DMS153 (cell line): ENCODE data around the gene MRPL10.

ENCODE experiments used
- DNase-seq: peaks from one replicate; lab custom pipeline; 2025; lab: John Stamatoyannopoulos, UW

The MRPL10 gene

DNA sequence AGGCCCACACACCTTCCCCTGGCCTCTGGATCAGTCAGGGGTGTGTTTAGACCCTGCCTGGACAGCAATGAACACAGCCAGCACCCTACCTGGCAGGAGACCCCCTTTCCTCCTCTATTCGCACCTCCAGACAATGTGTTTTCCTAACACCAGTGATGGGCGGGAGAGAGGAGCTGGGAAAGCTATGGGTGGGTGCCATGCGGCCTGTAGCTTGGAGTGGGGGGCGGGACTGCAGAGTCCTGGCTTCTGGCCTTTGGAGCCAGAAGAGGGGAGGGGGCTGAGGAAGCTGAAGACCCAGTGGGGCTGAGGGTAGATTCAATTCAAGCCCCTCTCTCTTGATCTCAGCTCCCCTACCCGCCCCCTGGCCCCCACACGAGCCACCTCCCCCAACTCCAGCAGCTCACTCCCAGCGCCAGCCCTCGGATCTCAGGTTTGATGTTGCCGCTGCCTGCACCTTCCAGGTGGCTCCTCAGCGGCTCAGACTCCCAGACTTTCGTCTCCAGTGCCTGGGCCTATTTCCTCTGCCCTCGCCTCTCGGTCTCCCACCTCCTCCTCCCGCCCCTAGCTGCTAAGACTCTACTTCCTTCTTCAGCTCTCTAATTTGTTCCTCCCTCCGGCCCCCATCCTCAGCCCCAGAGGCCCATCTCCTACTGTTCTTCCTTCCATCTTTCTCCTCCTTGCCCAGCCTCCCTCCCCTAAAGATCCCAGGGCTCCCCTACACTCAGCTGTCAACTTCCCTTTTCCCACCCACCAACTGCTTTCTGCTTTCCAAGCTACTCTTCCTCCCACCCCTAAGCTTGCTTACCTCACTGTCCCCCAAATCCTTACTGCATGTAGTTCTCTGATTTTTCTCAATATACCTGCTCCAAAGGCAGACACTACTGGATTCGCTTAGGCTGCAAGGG is 26.5 kb upstream of the MRPL10 start:
- no peak for DNase-seq

DNA sequence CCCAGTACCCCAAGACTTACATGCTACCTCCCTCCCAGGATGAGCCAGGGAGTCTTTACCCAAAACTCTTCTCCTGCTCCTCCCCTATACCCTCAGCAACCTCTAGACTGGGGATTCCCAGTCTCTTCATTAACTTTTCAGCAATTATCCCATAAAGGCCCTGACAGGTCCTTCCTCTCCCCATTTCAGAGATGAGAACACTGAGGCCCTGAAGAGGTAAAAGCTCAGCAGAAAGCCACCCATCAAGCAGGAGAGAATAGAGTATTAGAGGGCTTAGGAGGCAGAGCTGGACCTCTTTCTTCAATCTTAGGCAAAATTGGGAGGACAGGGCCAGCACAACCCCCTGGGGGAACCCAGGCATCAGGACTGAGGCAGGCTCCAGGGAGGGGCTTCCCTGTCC is 25.5 kb upstream of the MRPL10 start:
- no peak for DNase-seq

DNA sequence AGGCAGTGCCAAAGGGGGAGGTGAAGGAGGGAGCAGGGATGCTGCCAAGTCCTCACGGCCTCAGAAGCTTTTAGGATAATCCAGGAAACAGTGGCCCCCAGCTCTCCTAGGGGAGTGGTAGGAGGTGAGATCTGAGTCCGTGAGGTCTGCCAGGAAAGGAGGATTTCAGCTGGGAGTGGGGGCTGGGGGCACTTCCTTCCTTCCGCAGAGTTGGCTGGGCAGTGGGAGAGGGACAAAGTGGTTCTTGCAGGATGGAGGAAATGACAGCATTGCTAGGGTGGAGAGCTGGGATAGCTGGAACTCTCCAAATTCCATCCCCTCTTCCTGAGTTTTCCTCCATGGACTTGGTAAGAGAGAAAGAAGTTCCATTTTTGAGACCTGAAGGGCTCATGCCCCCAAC is 24.4 kb upstream of the MRPL10 start:
- no peak for DNase-seq

DNA sequence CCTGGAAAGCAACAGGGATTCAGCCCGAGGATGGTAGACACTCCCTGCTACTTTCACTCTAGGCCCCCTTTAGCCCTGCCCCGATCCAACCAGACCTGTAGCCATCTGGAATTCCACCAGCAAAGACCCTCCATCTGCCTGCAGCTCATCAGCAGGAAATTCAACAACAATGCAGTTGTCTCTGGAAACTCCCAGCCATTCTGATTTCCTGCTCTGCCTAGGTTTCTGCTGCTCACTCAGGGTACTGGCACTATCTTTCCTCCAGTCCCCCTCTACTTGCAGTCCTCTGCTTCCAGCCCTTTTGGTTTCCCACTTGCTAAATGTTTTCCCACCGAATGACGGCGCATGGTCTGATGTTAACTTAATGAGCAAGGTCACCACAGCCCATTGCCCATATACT is 22.3 kb upstream of the MRPL10 start:
- no peak for DNase-seq

DNA sequence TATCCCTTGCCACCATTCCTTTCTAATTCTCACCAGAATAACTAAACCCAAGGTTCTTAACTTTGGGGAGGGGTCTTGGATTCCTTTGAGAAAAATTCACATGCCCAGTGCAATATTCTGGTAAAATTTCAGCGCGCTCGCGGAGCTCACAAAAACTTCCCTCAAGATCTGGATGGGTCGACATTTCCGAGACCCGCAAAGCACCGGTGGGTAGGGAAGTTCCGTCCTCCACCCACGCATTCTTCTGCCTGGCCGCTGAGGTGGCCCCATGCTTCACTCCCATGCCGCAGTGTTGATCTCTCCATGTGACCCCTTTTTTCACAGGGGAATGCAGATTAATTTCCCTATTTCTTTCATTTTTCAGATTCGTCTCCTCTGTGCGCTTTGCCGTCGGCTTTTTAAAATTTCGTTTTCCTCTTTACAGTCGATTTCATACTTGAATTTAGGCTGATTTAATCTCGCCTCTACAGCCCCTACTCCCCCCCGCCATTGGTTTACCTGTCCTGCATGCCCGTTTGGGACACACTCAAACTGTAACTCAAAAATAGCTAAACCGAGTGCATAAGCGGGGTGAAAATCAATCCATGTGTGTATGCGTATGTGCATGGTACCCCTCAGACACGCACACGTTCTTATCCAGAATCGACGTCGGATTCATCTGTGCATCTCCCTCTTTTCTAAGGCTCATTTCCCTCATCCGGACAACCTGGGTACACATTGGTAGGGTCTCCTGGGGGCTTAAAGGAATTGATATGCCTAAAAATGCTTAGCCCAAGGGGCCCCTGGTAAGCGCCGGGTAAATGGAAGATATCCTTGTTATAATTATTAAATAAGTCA is 21.0 kb upstream of the MRPL10 start:
- DNase-seq: no peak

DNA sequence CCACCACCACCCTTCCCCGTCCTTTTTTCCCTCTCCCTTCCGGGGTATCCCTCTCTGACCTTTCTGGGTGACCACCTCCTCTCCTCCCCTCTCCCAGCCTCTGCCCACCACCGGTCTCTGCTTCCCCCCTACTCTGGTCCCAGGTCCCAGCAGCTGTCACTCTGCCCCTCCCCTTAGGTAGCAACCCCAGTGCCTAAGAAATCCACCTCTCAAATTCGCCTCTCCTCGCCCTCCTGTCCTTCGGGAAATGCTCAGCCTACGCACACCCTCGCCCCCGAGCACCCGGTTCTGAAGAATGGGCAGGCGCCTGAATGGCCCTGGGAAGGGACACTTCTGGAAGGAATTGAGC is 20.4 kb upstream of the MRPL10 start:
- DNase-seq: no peak

DNA sequence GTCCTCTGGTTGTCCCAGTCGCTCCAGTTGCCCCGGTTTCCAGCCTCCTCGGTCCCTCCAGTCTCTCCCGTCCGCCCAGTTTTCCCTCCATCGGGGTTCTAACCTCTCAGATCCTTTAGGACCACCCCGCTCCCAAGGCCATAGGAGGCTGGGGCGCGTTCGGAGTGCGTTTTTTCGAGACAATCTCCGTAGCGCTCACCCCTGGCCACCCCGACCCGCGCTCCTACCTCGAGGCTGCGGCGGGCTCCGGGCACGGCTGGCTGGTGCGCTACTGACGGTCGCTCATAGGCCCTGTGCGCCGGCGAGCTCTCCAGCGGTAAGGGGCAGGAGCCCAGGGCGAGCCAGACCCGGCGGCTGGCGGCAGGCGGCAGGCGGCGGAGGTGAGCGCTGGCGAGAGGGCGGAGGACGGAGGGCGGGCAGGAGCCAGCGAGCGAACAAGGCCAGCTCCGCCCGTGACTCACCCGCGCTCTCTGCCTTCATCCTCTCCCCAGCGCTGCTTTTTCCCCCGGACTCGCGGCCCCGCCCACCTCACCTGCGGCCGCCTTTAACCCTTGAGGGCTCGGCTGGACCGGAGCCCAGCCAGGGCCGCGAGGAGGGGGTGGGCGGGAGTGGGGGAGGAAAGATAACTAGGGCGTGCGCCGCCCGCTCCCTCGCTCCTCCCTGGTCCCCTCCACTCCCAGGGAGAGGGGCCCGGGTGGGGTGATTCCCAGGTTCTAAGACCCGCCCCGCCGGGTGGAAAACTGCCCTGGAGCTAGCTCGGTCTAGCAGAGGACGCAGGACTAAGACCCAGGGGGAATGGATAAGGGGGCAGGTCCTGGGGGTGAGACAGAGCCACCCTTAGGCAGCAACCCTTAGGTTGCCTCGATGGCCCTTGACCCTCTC is 19.6 kb upstream of the MRPL10 start, which contains the start of gene SP6:
TSS of gene SP6 (minus strand) at position 472 of the 882 bp plus-strand sequence. CDS start 2,734 bp downstream, outside the sequence.
- peak; percentile 68 for DNase-seq

DNA sequence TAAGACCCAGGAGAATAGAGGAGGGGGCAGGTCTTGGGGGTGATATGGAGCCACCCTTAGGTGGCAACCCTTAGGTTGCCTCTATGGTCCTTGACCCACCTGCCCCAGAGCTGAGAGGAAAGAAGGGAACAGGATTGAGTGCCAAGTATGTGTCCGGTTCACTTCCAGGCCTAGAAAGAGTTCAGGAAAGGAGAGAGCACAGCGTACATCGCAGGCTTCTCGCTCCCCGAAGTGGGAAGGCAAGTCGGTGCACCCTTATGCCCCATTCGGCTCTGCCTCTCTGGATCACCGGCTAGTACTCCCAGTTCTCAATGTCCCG is 19.0 kb upstream of the MRPL10 start:
- DNase-seq: no peak

DNA sequence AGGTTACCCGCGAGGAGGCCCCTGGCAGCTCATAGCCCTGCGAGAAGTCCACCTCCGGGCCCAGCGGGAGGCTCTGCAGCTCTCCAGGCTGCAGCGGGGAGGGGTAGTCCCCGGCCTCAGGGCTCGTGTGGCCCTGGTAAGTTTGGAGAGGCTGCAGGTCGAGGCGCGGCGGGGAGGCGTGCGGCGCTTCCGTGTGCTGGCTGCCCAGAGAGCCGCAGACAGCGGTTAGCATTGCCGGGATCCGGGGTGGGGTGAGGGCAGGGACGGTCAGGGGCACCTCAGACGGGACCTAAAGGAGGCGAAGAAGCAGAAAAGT is 16.8 kb upstream of the MRPL10 start:
- no peak for DNase-seq

DNA sequence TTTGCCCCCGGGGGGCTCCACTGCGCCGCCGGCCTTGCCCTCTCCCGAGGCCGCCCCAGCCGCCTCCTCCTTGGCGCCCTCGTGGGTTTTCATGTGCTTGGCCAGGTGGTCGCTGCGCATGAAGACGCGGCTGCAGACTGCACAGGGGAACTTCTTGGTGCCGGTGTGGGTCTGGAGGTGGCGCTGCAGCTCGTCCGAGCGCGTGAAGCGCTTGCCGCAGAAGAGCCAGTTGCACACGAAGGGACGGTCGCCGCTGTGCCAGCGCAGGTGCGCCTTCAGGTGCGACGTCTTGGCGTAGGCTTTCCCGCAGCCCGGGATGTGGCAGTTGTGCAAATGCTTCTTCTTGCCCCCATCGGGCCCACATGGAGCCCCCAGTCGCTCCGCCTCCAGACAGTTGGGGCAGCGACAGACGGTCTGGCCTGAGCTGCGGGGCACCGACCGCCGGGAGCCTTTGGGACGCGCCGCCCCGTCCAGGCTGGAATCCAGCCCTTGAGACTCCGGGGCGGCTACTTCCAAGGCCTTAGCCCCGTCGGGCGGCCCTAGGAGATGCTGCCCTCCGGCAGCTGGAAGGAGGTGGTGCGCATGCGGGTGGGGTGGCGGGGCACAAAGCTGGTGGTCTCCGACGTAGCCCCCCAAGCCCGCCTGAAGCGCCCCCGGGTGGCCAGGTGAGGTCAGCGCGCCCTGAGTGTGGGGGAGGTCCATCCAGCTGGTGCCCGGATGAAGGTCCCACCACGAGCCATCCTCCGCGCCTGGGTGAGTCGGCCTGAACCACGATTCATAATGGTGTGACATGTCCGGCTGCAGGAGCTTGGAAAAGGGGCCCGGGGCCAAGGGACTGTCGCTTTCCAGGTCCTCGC is 16.2 kb upstream of the MRPL10 start:
- DNase-seq: no peak

DNA sequence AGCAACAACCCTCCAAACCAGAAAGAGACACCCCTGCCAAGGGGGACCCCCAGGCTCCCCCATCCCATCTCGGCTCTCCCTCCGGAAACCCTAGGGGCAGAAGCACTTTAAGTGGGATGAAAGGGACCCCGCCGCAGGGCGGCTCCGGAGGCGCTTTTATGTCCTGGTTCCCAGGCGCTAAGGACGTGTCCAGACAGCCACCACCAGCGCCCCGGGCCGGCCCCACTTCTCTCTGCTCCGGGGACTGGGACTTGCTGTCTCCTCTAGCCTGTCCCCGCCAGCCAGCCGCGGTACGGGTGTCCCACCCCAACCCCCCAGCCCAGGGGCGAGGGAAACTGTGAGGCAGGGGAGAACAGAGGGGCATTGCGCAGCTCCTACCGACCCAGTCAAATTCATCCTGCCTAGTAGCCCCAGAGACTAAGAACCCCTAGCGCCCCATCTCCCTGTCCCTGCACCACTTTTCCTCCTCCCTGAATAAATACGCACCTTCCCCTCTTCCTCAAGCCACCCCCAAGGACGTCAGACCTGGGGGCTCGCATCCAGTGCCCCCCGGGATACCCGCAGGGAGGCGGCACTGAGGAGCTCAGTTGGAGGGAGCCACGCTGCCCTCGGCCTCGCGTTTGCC is 15.5 kb upstream of the MRPL10 start:
- DNase-seq: no peak

DNA sequence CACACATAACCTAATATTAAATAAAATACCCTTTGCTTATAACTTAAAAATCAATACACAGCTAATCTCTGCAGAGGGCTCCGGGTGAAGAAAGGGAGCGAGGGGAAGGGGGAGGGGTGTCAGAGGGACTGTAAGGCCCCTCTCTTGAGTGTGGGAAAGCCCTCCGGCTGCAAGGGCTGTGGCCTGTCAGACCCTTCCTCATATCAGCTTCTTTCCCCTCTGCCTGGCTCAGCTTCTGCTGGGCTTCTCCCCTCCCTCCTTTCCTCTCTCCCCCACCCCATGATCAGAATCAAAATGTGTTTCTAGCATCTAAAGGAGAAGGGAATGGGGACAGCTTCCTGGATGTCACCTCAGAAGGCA is 14.4 kb upstream of the MRPL10 start:
- no peak for DNase-seq

DNA sequence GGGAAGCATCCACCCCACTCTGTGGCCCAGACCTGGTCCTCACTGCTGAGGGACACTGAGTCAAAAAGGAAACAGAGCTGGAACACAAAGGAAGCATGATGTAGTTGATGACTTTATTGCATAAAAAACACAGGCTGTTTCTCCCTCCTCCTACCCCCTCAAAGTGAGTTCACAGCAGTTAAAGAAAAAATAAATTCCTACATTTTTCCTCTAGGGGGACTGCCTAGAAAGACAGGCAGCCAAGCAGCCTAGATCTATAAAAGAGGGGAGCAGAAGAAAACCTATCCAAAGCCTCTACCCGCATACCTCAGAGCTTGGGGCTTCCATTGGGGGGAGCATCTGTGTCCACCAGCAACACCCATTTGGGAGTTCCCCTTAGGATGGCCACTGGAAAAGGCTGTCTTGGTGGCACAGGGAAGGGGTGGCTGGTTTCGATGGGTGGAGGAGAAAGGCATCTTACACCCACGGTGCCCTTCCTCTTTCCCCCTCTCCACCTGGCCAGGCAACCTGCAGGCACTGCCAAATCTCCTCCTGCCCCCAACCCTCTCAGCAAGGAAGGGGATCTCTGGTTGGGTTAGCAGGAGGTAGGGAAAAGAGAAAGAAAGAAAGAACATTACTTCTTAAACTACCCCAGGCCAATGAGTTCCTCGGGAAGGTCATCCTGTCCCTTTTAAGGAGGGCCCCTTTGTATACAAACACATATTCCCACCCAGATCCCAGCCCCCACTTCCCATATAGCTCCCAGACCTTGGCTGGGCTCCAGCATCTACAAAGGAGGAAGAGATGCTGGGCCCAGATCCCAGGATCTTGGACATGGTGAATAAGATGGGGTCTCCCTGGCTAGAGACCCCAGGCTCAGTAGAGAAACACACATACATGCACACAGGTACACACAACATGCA is 13.7 kb upstream of the MRPL10 start:
- no peak for DNase-seq

DNA sequence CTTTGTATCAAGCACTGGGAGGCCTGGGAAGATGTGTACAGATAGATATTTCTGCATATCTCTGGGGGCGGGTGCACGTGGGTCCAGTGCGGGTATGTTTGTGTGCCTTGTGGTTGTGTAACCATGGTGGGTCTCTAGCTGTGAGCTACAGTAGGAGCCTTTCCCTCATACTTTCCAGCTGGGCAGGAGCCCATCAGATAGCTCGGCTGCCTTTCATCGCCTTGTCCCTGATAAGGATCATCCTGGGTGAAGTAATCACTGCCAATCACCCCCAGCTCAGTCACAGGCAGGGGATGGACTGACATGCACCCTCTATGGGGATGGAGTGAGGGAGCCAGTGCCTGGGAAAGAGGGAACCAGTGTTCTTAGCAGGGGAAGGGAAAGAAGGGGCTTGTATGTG is 12.9 kb upstream of the MRPL10 start:
- no peak for DNase-seq

DNA sequence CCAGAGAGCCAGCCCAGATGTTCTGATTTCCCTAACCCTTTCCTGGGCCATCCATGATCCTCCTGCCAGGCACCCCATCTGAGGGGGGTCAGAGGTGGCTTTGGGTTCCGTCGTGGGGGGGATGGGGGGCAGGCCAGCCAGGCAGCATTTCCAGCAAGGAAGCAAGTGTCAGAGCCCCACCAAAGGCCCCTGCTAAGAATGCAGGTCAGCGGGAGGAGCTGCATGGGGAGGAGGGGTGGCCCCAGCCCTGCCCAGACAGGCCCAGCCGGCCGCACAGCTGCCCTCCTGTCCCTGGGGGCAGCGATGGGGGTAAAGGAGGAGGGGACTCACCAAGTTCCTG is 12.0 kb upstream of the MRPL10 start:
- DNase-seq: no peak

DNA sequence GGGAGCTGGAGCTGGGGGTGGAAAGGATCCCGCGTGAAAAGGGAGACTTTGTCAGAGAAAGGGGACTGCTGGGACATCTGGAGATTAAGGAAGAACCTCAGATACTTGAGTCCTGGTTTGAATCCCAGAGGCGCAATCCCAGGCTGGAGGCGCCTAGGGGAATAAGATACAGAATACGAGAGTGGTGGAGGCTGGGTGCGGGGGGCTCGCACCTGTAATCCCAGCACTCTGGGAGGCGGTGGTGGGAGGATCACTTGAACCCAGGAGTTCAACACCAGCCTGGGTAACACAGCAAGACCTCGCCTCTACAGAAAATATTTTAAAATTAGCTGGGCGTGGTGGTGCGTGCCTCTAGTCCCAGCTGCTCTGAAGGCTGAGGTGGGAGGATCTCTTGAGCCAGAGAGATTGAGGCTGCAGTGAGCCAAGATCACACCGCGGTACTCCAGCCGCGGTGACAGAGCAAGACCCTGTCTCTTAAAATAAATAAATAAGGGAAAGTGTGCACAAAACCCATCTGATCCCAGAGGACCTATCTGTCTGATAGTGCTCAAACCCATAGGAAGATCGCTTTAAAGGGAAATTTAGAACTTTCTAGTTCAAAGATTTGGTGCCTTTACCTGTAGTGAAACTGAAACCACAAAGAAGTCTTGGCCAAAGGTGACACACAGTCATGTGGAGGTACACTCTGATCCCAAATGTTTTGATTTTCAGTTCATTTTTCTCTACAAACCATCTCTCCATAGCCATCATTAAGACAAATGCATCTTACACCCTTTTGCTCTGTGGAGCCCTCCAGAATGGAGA is 10.3 kb upstream of the MRPL10 start:
- no peak for DNase-seq

DNA sequence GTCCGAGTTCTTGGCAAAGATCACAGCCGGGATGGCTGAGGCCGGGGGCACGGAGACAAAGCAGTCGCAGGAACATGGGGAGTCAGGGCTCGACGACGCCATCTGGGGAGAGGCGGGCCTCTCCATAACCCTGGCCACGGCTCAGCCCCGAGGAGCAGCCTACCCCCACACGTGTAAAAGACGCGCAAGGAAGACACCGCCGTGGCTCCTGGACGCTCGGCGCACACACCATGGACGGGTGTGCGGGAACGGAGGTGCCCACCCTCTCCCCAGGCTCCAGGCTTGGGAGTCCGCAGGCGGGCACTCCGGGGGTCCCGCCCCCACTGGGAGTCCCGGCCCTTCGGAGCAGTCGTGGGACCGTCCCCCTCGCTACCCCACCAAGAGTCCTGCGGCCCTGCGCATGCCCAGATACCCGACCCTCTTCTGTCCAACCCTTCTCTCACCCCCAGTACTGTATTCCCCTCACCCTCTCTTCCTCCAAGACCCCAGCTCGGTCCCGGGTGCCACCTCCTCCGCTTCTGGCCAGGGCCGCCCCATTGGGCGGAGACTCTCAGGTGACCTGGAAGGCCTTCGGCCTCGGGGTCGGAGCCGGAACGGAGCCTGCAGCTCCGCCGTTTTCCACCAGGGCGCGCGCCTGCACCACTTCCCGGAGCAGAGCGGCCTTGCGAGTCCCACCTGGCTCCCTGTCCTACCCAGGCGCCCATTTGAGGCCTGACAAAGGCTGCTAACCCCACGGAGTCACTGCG is 9.6 kb upstream of the MRPL10 start, which contains the start of gene SCRN2:
TSS of gene SCRN2 (minus strand) at position 532 of the 746 bp plus-strand sequence. CDS start at position 102, 430 bp downstream.
- peak; percentile 87 for DNase-seq

DNA sequence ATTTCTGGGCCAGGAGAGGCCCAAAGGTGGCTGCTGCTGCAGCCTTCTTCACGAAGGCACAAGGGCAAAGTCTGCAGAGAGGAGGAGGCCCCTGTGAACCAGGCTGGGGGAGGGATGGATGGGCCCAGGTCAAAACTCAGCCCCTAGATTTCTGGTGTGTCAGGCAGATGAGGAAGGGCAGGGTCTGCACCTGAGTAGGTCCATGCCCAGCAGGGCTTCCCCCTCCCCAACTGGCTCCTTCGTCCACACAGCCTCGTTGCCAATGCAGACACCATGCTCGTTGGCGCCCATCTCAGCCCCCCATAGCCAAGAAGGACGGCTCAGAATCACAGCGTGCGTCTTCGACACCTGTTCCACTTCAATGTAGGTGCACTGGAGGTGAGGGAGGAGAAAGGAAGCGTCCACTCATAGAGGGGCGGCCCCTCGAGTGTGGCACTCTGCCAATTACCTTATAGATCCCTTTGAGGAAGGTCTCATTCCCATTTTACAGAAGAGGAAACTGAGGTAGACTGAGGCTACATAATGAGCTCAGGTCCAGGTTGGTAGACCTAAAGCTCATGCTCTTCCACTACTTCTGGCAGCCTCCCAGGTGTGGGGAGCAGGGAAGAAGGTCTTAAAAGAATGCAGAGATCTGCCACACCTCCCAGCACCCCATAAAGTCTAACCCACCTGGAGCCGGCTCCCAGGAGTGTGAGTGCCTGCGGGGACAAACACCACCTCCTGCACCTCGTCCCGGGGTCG is 8.8 kb upstream of the MRPL10 start:
- no peak for DNase-seq
